ENCODE results near the gene FDX1.

Gene FDX1

GRCh38 chr11:110505528-110506284, 76.0 kb downstream of the FDX1 start:
- TF ChIP-seq EZH2phosphoT487 (IDR thresholded peaks at IDR 0.05; ENCODE audit: low read depth) (no peak), CTCF (IDR thresholded peaks at IDR 0.05; ENCODE audit: low read depth, low read length) (no peak)
- H3K36me3 ChIP-seq (replicated peaks; ENCODE audit: low read depth, low read length) = no peaks in the 10 kb centered on the region
- H3K4me2 ChIP-seq (ENCODE audit: low read length) = no peak overlapping the region
- no peaks in the 10 kb centered on the region for H4K20me1 ChIP-seq (ENCODE audit: insufficient read depth, low read length)
- H3K27ac ChIP-seq (ENCODE audit: low read length) = no peak overlapping the region
- no peaks in the 10 kb centered on the region for H3K4me1 ChIP-seq (ENCODE audit: low read length)
- H3K79me2 ChIP-seq (ENCODE audit: low read length) = no peaks in the 10 kb centered on the region
- peaks cover 10% of the 10 kb centered on the region for H3K27me3 ChIP-seq (ENCODE audit: low read depth, low read length)
- no peak overlapping the region for H3K9ac ChIP-seq (ENCODE audit: low read length)
- H3K4me3 ChIP-seq (ENCODE audit: low read length) = no peak overlapping the region
- no peaks in the 10 kb centered on the region for H3K9me3 ChIP-seq (ENCODE audit: insufficient read depth, low read length)
- H2AFZ ChIP-seq (ENCODE audit: low read depth, low read length) = no peak overlapping the region

GRCh38 chr11:110507328-110507727, 77.6 kb downstream of the FDX1 start:
- Histone ChIP-seq H3K9me3 (ENCODE audit: insufficient read depth, low read length) (no peaks in the 10 kb centered on the region), H3K36me3 (replicated peaks; ENCODE audit: low read depth, low read length) (no peaks in the 10 kb centered on the region), H3K9ac (ENCODE audit: low read length) (no peak overlapping the region), H3K4me3 (ENCODE audit: low read length) (no peak overlapping the region), H3K27me3 (ENCODE audit: low read depth, low read length) (peaks cover 10% of the 10 kb centered on the region), H4K20me1 (ENCODE audit: insufficient read depth, low read length) (no peaks in the 10 kb centered on the region), H3K27ac (ENCODE audit: low read length) (no peak overlapping the region), H3K4me2 (ENCODE audit: low read length) (no peak overlapping the region), H3K79me2 (ENCODE audit: low read length) (no peaks in the 10 kb centered on the region), H3K4me1 (ENCODE audit: low read length) (no peaks in the 10 kb centered on the region), H2AFZ (ENCODE audit: low read depth, low read length) (no peak overlapping the region)
- TF ChIP-seq EZH2phosphoT487 (IDR thresholded peaks at IDR 0.05; ENCODE audit: low read depth) (no peak), CTCF (IDR thresholded peaks at IDR 0.05; ENCODE audit: low read depth, low read length) (no peak)

- Histone ChIP-seq H3K4me3 (ENCODE audit: low read length) (no peak overlapping the region), H3K27me3 (ENCODE audit: low read depth, low read length) (peaks cover 10% of the 10 kb centered on the region), H3K4me1 (ENCODE audit: low read length) (no peaks in the 10 kb centered on the region), H4K20me1 (ENCODE audit: insufficient read depth, low read length) (no peaks in the 10 kb centered on the region), H3K36me3 (replicated peaks; ENCODE audit: low read depth, low read length) (no peaks in the 10 kb centered on the region), H3K27ac (ENCODE audit: low read length) (no peak overlapping the region), H3K4me2 (ENCODE audit: low read length) (no peak overlapping the region), H3K9ac (ENCODE audit: low read length) (no peak overlapping the region), H3K79me2 (ENCODE audit: low read length) (no peaks in the 10 kb centered on the region), H3K9me3 (ENCODE audit: insufficient read depth, low read length) (no peaks in the 10 kb centered on the region), H2AFZ (ENCODE audit: low read depth, low read length) (no peak overlapping the region)
- TF ChIP-seq CTCF (IDR thresholded peaks at IDR 0.05; ENCODE audit: low read depth, low read length) (no peak), EZH2phosphoT487 (IDR thresholded peaks at IDR 0.05; ENCODE audit: low read depth) (no peak)
Measured at GRCh38 chr11:110508786-110509185, 79.0 kb downstream of the FDX1 start.

GRCh38 chr11:110509472-110509871, 79.7 kb downstream of the FDX1 start:
- Histone ChIP-seq H3K36me3 (replicated peaks; ENCODE audit: low read depth, low read length) (no peaks in the 10 kb centered on the region), H3K4me2 (ENCODE audit: low read length) (no peak overlapping the region), H4K20me1 (ENCODE audit: insufficient read depth, low read length) (no peaks in the 10 kb centered on the region), H3K27me3 (ENCODE audit: low read depth, low read length) (peaks cover 10% of the 10 kb centered on the region), H3K4me1 (ENCODE audit: low read length) (no peaks in the 10 kb centered on the region), H3K9ac (ENCODE audit: low read length) (no peak overlapping the region), H3K79me2 (ENCODE audit: low read length) (no peaks in the 10 kb centered on the region), H3K9me3 (ENCODE audit: insufficient read depth, low read length) (no peaks in the 10 kb centered on the region), H3K27ac (ENCODE audit: low read length) (no peak overlapping the region), H3K4me3 (ENCODE audit: low read length) (no peak overlapping the region), H2AFZ (ENCODE audit: low read depth, low read length) (no peak overlapping the region)
- TF ChIP-seq EZH2phosphoT487 (IDR thresholded peaks at IDR 0.05; ENCODE audit: low read depth) (no peak), CTCF (IDR thresholded peaks at IDR 0.05; ENCODE audit: low read depth, low read length) (no peak)

Data from OCI-LY3 (cell line).